ENCODE results near the gene EYA2. TPM values are rescaled to one million over a fixed set of nuclear protein-coding genes. Genes with fewer than 3 reads are reported as not detected.

The EYA2 gene
- total RNA-seq, 1 donor from 2014 or later: not detected

DNA sequence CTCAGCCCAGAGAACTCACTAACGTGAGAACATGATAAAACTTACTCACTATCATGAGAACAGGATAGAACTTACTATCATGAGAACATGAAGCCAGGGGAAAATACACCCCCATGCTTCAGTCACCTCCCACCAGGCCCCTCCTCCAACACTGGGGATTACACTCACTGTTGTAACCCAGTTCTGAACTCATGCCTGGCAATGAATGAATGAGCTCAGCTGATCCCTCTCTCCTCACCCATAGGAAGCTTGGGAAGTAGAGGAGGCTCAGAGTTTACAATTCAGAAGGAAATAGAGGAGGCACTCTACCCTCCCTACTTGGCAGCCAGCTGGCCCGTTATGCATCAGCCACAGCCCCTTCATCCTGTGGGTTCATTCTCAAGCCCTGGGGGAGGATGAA is 102.5 kb downstream of the EYA2 start:
- no peak for DNase-seq (ENCODE audit: low spot score)
- intact Hi-C loops (cut with micrococcal nuclease): loop anchor here (10.0 kb wide), 2 partner anchors 242 to 498 kb away; no protein-coding TSS in a partner anchor
- H3K36me3 Mint-ChIP-seq (ENCODE audit: low read depth): no peaks in the 10 kb centered on the region
- H3K4me1 Mint-ChIP-seq (ENCODE audit: low read depth): peaks cover 41% of the 10 kb centered on the region
- peaks cover 20% of the 10 kb centered on the region for H3K27me3 Mint-ChIP-seq (ENCODE audit: low read depth)
- H3K27ac Mint-ChIP-seq: no peak overlapping the region
- no peak overlapping the region for H3K4me3 Mint-ChIP-seq (ENCODE audit: low read depth)
- no peaks in the 10 kb centered on the region for H3K9me3 Mint-ChIP-seq

- Mint-ChIP-seq H3K27ac (no peak overlapping the region), H3K36me3 (ENCODE audit: low read depth) (no peaks in the 10 kb centered on the region), H3K4me3 (ENCODE audit: low read depth) (no peak overlapping the region), H3K27me3 (ENCODE audit: low read depth) (peaks cover 27% of the 10 kb centered on the region), H3K9me3 (no peaks in the 10 kb centered on the region), H3K4me1 (ENCODE audit: low read depth) (peaks cover 35% of the 10 kb centered on the region)
- intact Hi-C loops (cut with micrococcal nuclease): loop anchor here (10.0 kb wide), 2 partner anchors 244 to 496 kb away; no protein-coding TSS in a partner anchor
- DNase-seq (ENCODE audit: low spot score): no peak
Measured at GRCh38 chr20:46998477-46999240, 104.0 kb downstream of the EYA2 start.

GRCh38 chr20:46999801-47000465 is 105.3 kb downstream of the EYA2 start:
- Mint-ChIP-seq H3K4me3 (ENCODE audit: low read depth) (no peak overlapping the region), H3K9me3 (peaks cover 9% of the 10 kb centered on the region), H3K36me3 (ENCODE audit: low read depth) (peaks cover 4% of the 10 kb centered on the region), H3K4me1 (ENCODE audit: low read depth) (peaks cover 26% of the 10 kb centered on the region), H3K27ac (no peak overlapping the region), H3K27me3 (ENCODE audit: low read depth) (peaks cover 33% of the 10 kb centered on the region)
- intact Hi-C loops (cut with micrococcal nuclease): loop anchor here (10.0 kb wide), 2 partner anchors 245 to 495 kb away; no protein-coding TSS in a partner anchor
- DNase-seq (ENCODE audit: low spot score): no peak

DNA sequence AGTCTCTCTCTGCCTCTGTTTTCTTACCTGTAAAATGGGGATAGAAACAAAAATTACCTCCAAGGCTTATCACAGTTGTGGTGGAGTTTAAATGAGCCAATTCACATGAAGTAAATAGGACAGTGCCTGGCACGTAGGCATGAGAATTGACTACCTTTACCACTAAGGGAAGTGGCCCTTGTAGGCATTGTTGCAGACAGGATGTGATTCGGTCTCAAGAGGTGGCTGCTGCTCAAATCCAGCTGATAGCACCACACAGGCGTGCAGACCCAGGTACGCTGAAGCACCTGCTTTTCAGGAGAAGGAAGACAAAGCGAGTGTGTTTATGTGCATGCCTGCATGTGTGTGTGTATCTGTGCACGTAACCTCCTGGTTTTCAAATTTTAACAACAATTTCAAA is 108.6 kb downstream of the EYA2 start:
- peaks cover 4% of the 10 kb centered on the region for H3K36me3 Mint-ChIP-seq (ENCODE audit: low read depth)

GRCh38 chr20:47004179-47004578 is 109.5 kb downstream of the EYA2 start:
- H3K9me3 Mint-ChIP-seq: peaks cover 9% of the 10 kb centered on the region
- no peak overlapping the region for H3K4me3 Mint-ChIP-seq (ENCODE audit: low read depth)
- peaks cover 25% of the 10 kb centered on the region for H3K27me3 Mint-ChIP-seq (ENCODE audit: low read depth)
- no peak for DNase-seq (ENCODE audit: low spot score)
- H3K4me1 Mint-ChIP-seq (ENCODE audit: low read depth): peaks cover 9% of the 10 kb centered on the region
- intact Hi-C loops (cut with micrococcal nuclease): no loop called here
- peaks cover 4% of the 10 kb centered on the region for H3K36me3 Mint-ChIP-seq (ENCODE audit: low read depth)
- no peak overlapping the region for H3K27ac Mint-ChIP-seq

More for the DNA sequence above, 108.6 kb downstream of the EYA2 start:
- Mint-ChIP-seq H3K27ac (no peak overlapping the region), H3K4me1 (ENCODE audit: low read depth) (peaks cover 15% of the 10 kb centered on the region), H3K4me3 (ENCODE audit: low read depth) (no peak overlapping the region), H3K27me3 (ENCODE audit: low read depth) (peaks cover 31% of the 10 kb centered on the region), H3K9me3 (peaks cover 9% of the 10 kb centered on the region)
- no peak for DNase-seq (ENCODE audit: low spot score)
- intact Hi-C loops (cut with micrococcal nuclease): no loop called here

GRCh38 chr20:47007826-47008655 is 113.4 kb downstream of the EYA2 start:
- intact Hi-C loops (cut with micrococcal nuclease): no loop called here
- DNase-seq (ENCODE audit: low spot score): no peak
- no peak overlapping the region for H3K4me3 Mint-ChIP-seq (ENCODE audit: low read depth)

DNA sequence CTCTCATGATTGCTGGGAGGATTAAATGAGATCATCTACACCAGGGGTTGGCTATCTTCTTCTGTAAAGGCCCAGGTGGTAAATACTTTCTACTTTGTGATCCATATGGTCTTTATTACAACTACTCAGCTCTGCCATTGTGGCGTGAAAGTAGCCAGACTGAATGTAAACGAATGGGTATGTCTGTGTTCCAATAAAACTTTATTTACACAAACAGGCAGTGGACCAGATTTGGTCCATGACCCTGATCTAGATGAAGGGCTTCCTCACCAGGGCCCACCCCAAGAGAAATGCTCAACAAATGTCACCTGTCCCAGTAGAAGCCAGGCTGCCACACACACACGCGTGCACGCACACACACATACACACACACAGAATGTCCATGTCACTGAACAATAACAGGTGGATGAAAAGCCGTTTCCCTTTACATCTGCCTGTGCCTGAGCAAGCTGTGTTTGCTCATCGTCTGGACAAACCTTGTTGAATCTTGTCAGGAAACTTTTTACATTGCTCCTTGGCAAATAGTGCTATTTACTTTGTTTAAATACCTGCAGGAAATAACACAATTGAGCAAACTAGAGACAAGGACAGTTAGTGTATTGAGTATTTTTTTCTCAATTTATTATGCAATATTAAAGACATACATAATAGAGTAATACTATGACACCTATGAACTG is 114.3 kb downstream of the EYA2 start:
- DNase-seq (ENCODE audit: low spot score): no peak
- Mint-ChIP-seq H3K4me3 (ENCODE audit: low read depth) (no peak overlapping the region), H3K27ac (no peak overlapping the region), H3K4me1 (ENCODE audit: low read depth) (peaks cover 12% of the 10 kb centered on the region), H3K9me3 (peaks cover 6% of the 10 kb centered on the region), H3K36me3 (ENCODE audit: low read depth) (peaks cover 4% of the 10 kb centered on the region), H3K27me3 (ENCODE audit: low read depth) (peaks cover 11% of the 10 kb centered on the region)
- intact Hi-C loops (cut with micrococcal nuclease): no loop called here

More at GRCh38 chr20:47007826-47008655, 113.4 kb downstream of the EYA2 start:
- peaks cover 11% of the 10 kb centered on the region for H3K27me3 Mint-ChIP-seq (ENCODE audit: low read depth)
- peaks cover 9% of the 10 kb centered on the region for H3K9me3 Mint-ChIP-seq
- H3K36me3 Mint-ChIP-seq (ENCODE audit: low read depth): peaks cover 4% of the 10 kb centered on the region
- no peak overlapping the region for H3K27ac Mint-ChIP-seq
- H3K4me1 Mint-ChIP-seq (ENCODE audit: low read depth): peaks cover 16% of the 10 kb centered on the region

- no peak for DNase-seq (ENCODE audit: low spot score)
- Mint-ChIP-seq H3K9me3 (no peaks in the 10 kb centered on the region), H3K36me3 (ENCODE audit: low read depth) (no peaks in the 10 kb centered on the region), H3K27me3 (ENCODE audit: low read depth) (peaks cover 8% of the 10 kb centered on the region), H3K27ac (no peak overlapping the region), H3K4me1 (ENCODE audit: low read depth) (peaks cover 15% of the 10 kb centered on the region), H3K4me3 (ENCODE audit: low read depth) (no peak overlapping the region)
- intact Hi-C loops (cut with micrococcal nuclease): no loop called here
Measured at GRCh38 chr20:47009784-47010183, 115.1 kb downstream of the EYA2 start.

DNA sequence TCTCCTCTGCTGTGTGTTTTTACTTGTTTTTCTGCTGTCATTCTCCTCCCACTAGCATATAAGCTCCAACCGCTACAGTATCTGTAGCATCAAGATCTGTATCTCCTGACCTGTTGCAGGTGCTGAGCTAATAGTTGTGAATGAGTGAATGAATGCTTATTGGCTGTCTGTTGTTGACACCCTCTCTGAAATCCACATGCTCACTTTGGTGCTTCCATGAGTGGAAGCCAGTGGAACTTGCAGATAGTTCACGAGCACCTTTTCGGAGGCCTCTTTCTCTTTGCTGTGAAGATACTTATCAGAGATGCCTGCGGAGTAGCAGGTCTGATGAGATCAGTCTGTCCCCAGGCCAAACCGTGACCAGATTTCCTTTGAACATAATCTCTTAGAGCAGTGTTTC is 117.3 kb downstream of the EYA2 start:
- intact Hi-C loops (cut with micrococcal nuclease): no loop called here

DNA sequence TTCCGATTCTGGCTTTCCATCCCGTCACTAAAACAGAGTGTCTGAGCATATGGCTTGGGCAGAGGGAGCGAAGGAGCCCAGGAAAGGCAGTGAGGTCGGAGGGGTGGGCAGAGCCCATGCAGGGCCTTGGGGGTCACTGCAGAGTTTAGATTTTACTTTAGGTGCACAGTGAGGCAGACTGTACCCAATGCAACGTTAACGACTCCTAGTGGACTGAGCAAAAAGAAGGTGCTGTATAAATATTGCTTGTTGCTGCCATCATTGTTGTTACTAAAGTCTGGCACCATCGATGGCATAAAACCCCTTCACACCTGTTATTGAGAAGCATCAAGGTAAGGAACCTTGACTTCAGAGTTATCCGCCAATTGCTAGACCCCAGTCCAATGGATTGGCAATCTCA is 119.0 kb downstream of the EYA2 start:
- no peak overlapping the region for H3K27ac Mint-ChIP-seq
- no peaks in the 10 kb centered on the region for H3K9me3 Mint-ChIP-seq
- H3K4me1 Mint-ChIP-seq (ENCODE audit: low read depth): peaks cover 15% of the 10 kb centered on the region
- intact Hi-C loops (cut with micrococcal nuclease): no loop called here
- H3K36me3 Mint-ChIP-seq (ENCODE audit: low read depth): no peaks in the 10 kb centered on the region
- DNase-seq (ENCODE audit: low spot score): no peak
- H3K4me3 Mint-ChIP-seq (ENCODE audit: low read depth): no peak overlapping the region
- H3K27me3 Mint-ChIP-seq (ENCODE audit: low read depth): peaks cover 13% of the 10 kb centered on the region

More for the DNA sequence above, 117.3 kb downstream of the EYA2 start:
- Mint-ChIP-seq H3K27ac (no peak overlapping the region), H3K4me1 (ENCODE audit: low read depth) (peaks cover 15% of the 10 kb centered on the region), H3K27me3 (ENCODE audit: low read depth) (peaks cover 11% of the 10 kb centered on the region), H3K4me3 (ENCODE audit: low read depth) (no peak overlapping the region), H3K9me3 (no peaks in the 10 kb centered on the region), H3K36me3 (ENCODE audit: low read depth) (no peaks in the 10 kb centered on the region)
- no peak for DNase-seq (ENCODE audit: low spot score)

GRCh38 chr20:47016068-47016664 is 121.5 kb downstream of the EYA2 start:
- H3K27ac Mint-ChIP-seq: no peak overlapping the region
- peaks cover 15% of the 10 kb centered on the region for H3K4me1 Mint-ChIP-seq (ENCODE audit: low read depth)
- intact Hi-C loops (cut with micrococcal nuclease): no loop called here
- peaks cover 16% of the 10 kb centered on the region for H3K27me3 Mint-ChIP-seq (ENCODE audit: low read depth)
- no peaks in the 10 kb centered on the region for H3K36me3 Mint-ChIP-seq (ENCODE audit: low read depth)
- no peak overlapping the region for H3K4me3 Mint-ChIP-seq (ENCODE audit: low read depth)
- no peak for DNase-seq (ENCODE audit: low spot score)
- H3K9me3 Mint-ChIP-seq: no peaks in the 10 kb centered on the region

DNA sequence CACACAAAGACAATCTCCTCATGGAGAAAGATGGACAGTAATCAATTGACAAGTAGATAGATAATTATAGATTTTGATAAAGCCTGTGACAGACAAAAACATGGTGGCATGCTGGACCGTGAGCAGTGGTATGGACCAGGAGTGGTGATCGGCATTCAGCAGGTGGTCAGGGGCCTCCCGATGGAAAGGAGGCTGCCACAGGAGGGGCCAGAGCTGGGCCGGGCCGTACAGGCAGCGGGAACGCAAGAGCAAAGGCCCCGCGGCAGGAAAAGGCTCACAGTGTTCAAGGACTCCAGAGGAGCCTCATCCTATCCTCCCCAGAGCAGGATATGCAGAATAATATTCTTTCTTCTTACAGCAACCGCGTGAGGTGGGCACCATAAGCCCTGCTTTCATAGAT is 123.7 kb downstream of the EYA2 start:
- no peak for DNase-seq (ENCODE audit: low spot score)
- Mint-ChIP-seq H3K36me3 (ENCODE audit: low read depth) (no peaks in the 10 kb centered on the region), H3K27me3 (ENCODE audit: low read depth) (peaks cover 17% of the 10 kb centered on the region), H3K9me3 (no peaks in the 10 kb centered on the region), H3K4me3 (ENCODE audit: low read depth) (no peak overlapping the region), H3K27ac (no peak overlapping the region), H3K4me1 (ENCODE audit: low read depth) (peaks cover 5% of the 10 kb centered on the region)
- intact Hi-C loops (cut with micrococcal nuclease): no loop called here
